H1 (cell line): ENCODE measurements around the gene ZBTB38.

Source experiments
- ASH2L ChIP-seq: fragments of 200-600, 300-600 bp; sonication (generic); IDR thresholded peaks from one replicate; pipeline ENCODE4 v1.7.1; 2017; ENCODE audit warnings: low read length
- CTCF ChIP-seq, 3 experiments: IDR thresholded peaks; 1 replicate in 2 of 3; 2 replicates in 1 of 3; pipeline versions ENCODE4 v1.5.1 to v1.6.1; 2011; ENCODE audit warnings: low read length in 3 of 3, mild to moderate bottlenecking in 3 of 3, inconsistent platforms in 2 of 3, low read depth in 1 of 3, moderate library complexity in 1 of 3; ENCODE audit not compliant: insufficient read depth in 1 of 3; ENCODE audit errors: control extremely low read depth in 1 of 3
- EP300 ChIP-seq, 2 experiments: IDR thresholded peaks; 1 replicate in 1 of 2; 2 replicates in 1 of 2; pipeline ENCODE4 v1.6.1; 2011 to 2012; ENCODE audit warnings: low read depth in 2 of 2, low read length in 2 of 2, mild to moderate bottlenecking in 2 of 2, borderline replicate concordance in 1 of 2, inconsistent platforms in 1 of 2, moderate library complexity in 1 of 2
- EZH2 ChIP-seq: fragments of 200-600 bp; sonication (generic); IDR thresholded peaks from 2 replicates; pipeline ENCODE4 v1.7.1; 2012; ENCODE audit warnings: low read depth, mild to moderate bottlenecking, moderate library complexity, low read length, inconsistent platforms; ENCODE audit not compliant: severe bottlenecking
- GTF2F1 ChIP-seq: IDR thresholded peaks from 2 replicates; pipeline ENCODE4 v1.6.1; 2012; ENCODE audit warnings: low read depth, low read length, improper control_type of control experiment, borderline replicate concordance
- MAX ChIP-seq: IDR thresholded peaks from 2 replicates; pipeline ENCODE4 v1.6.1; 2012; ENCODE audit warnings: inconsistent platforms
- POLR2A ChIP-seq, 2 experiments: IDR thresholded peaks; 1 replicate in 1 of 2; 2 replicates in 1 of 2; pipeline ENCODE4 v1.6.1; 2011; ENCODE audit warnings: low read depth in 2 of 2, low read length in 2 of 2, mild to moderate bottlenecking in 2 of 2; ENCODE audit errors: control extremely low read depth in 1 of 2
- POLR2AphosphoS5 ChIP-seq: IDR thresholded peaks from 2 replicates; pipeline ENCODE4 v1.6.1; 2011; ENCODE audit warnings: low read depth, low read length
- RBBP5 ChIP-seq: IDR thresholded peaks from 2 replicates; pipeline ENCODE4 v1.7.1; 2012; ENCODE audit warnings: low read depth, mild to moderate bottlenecking, inconsistent platforms, low read length, moderate library complexity, borderline replicate concordance
- USF2 ChIP-seq: IDR thresholded peaks from 2 replicates; pipeline ENCODE4 v1.6.1; 2011; ENCODE audit warnings: low read length, improper control_type of control experiment
- YY1 ChIP-seq: IDR thresholded peaks from 2 replicates; pipeline ENCODE4 v1.6.1; 2011; ENCODE audit warnings: low read depth, mild to moderate bottlenecking, low read length

GRCh38 chr3:141371882-141372281 lies 3.6 kb downstream of the ZBTB38 start:
- TF ChIP-seq POLR2AphosphoS5 (no peak), YY1 (no peak), CTCF (IDR thresholded peaks at IDR 0.05; ENCODE audit: control extremely low read depth in 1 of 3, insufficient read depth in 1 of 3, low read depth in 1 of 3, low read length in 3 of 3) (no peak), EZH2 (no peak), POLR2A (IDR thresholded peaks at IDR 0.05; ENCODE audit: control extremely low read depth in 1 of 2, low read depth in 2 of 2, low read length in 2 of 2) (no peak), GTF2F1 (no peak), ASH2L (no peak), USF2 (no peak), EP300 (IDR thresholded peaks at IDR 0.05; ENCODE audit: borderline replicate concordance in 1 of 2, low read depth in 2 of 2, low read length in 2 of 2) (no peak), MAX (no peak), RBBP5 (no peak)
